H1 (cell line): ENCODE measurements around the gene CDH12. TPM values are rescaled to one million over a fixed set of nuclear protein-coding genes. Genes with fewer than 3 reads are reported as not detected.

Experiments
- CTCF ChIA-PET: fragments of 300-600 bp; sonication (Branson Sonifier 250); formaldehyde crosslinking; loops from one replicate; lab custom pipeline; 2021; ENCODE audit not compliant: partially characterized antibody; lab: Charles Lee
- POLR2A ChIA-PET: fragments of 300-600 bp; sonication (Branson Sonifier 250); formaldehyde crosslinking; loops from one replicate; lab custom pipeline; 2021; ENCODE audit warnings: inconsistent platforms; ENCODE audit not compliant: partially characterized antibody; lab: Charles Lee
- DNase-seq, 2 experiments: peaks; one replicate each; pipeline versions ENCODE4 v3.0.0 to v3.0.0-alpha.2; 2010 to 2022; ENCODE audit warnings: low spot score in 2 of 2, low read depth in 1 of 2, mixed read lengths in 1 of 2
- FAIRE-seq: peaks from 2 replicates; lab custom pipeline; 2011; peaks lifted over from hg19 to GRCh38; lab: Jason Lieb, UNC
- H2AFZ ChIP-seq: 2 replicates; pipeline ENCODE4 v1.8.1; 2012; ENCODE audit warnings: low read length, inconsistent platforms
- H2AK5ac ChIP-seq: 2 replicates; pipeline ENCODE4 v1.6.1; 2013; ENCODE audit warnings: low read depth, low read length
- H2BK120ac ChIP-seq: replicated peaks from 2 replicates; pipeline ENCODE3; 2013; ENCODE audit warnings: low read depth, low read length, inconsistent platforms
- H2BK12ac ChIP-seq: 2 replicates; pipeline ENCODE4 v1.6.1; 2013; ENCODE audit warnings: low read depth, low read length
- H2BK15ac ChIP-seq: 2 replicates; pipeline ENCODE4 v1.6.1; 2013; ENCODE audit warnings: low read length
- H2BK20ac ChIP-seq: 2 replicates; pipeline ENCODE4 v1.6.1; 2013; ENCODE audit warnings: low read length
- H2BK5ac ChIP-seq: 2 replicates; pipeline ENCODE4 v1.6.1; 2013; ENCODE audit warnings: low read depth, low read length
- H3K14ac ChIP-seq: 2 replicates; pipeline ENCODE4 v1.6.1; 2013; ENCODE audit warnings: inconsistent platforms; ENCODE audit not compliant: insufficient read length
- H3K18ac ChIP-seq: 2 replicates; pipeline ENCODE4 v1.6.1; 2013; ENCODE audit warnings: low read length; ENCODE audit errors: extremely low read depth
- H3K23ac ChIP-seq: 2 replicates; pipeline ENCODE4 v1.6.1; 2013; ENCODE audit warnings: inconsistent platforms; ENCODE audit not compliant: insufficient read length
- H3K23me2 ChIP-seq: 2 replicates; pipeline ENCODE4 v1.6.1; 2013; ENCODE audit warnings: low read depth, low read length
- H3K27ac ChIP-seq: 2 replicates; pipeline ENCODE4 v1.6.1; 2011; ENCODE audit warnings: low read depth, low read length, inconsistent platforms
- H3K27me3 ChIP-seq, 4 experiments: replicated peaks in 1 of 4; 1 replicate in 1 of 4; 2 replicates in 3 of 4; pipeline versions ENCODE4 v1.6.1 to v1.8.1; 2011 to 2013; ENCODE audit warnings: low read length in 3 of 4, mild to moderate bottlenecking in 3 of 4, inconsistent platforms in 2 of 4, mixed read lengths in 2 of 4, moderate library complexity in 1 of 4; ENCODE audit not compliant: control insufficient read depth in 3 of 4, insufficient read depth in 3 of 4; ENCODE audit errors: extremely low read depth in 1 of 4
- H3K36me3 ChIP-seq, 4 experiments: 2 replicates each; pipeline versions ENCODE4 v1.6.1 to v1.8.1; 2011 to 2013; ENCODE audit warnings: mild to moderate bottlenecking in 4 of 4, low read length in 3 of 4, moderate library complexity in 2 of 4, control low read depth in 1 of 4, inconsistent platforms in 1 of 4; ENCODE audit not compliant: insufficient read depth in 4 of 4, control insufficient read depth in 2 of 4
- H3K4ac ChIP-seq: replicated peaks from 2 replicates; pipeline ENCODE3; 2013; ENCODE audit warnings: low read length, low read depth, mixed read lengths, inconsistent platforms; ENCODE audit not compliant: insufficient read length
- H3K4me1 ChIP-seq, 4 experiments: replicated peaks in 1 of 4; 1 replicate in 1 of 4; 2 replicates in 3 of 4; pipeline versions ENCODE4 v1.6.1 to v1.8.1; 2011 to 2013; ENCODE audit warnings: low read length in 3 of 4, inconsistent platforms in 2 of 4, mixed read lengths in 1 of 4; ENCODE audit not compliant: insufficient read depth in 4 of 4, control insufficient read depth in 3 of 4
- H3K4me2 ChIP-seq, 2 experiments: 2 replicates each; pipeline versions ENCODE4 v1.6.1 to v1.8.1; 2011 to 2013; ENCODE audit warnings: low read depth in 2 of 2, low read length in 2 of 2, control low read depth in 1 of 2, inconsistent platforms in 1 of 2, mild to moderate bottlenecking in 1 of 2; ENCODE audit not compliant: insufficient read depth in 1 of 2
- H3K4me3 ChIP-seq, 4 experiments: fragments of 200-600, 300-600 bp in 1 of 4; sonication (generic), shearing (Covaris generic), sonication (Bioruptor Twin) in 1 of 4; 2 replicates each; pipeline versions ENCODE4 v1.5.1 to v1.8.1; 2011 to 2016; ENCODE audit warnings: low read length in 4 of 4, low read depth in 3 of 4, control low read depth in 2 of 4, inconsistent platforms in 2 of 4, mild to moderate bottlenecking in 2 of 4, mixed read lengths in 1 of 4, moderate library complexity in 1 of 4; ENCODE audit not compliant: insufficient read depth in 2 of 4; ENCODE audit errors: extremely low read depth in 1 of 4
- H3K56ac ChIP-seq: replicated peaks from 2 replicates; pipeline ENCODE3; 2013; ENCODE audit warnings: low read depth, mild to moderate bottlenecking, mixed read lengths, low read length, inconsistent platforms; ENCODE audit not compliant: insufficient read length
- H3K79me1 ChIP-seq: 2 replicates; pipeline ENCODE4 v1.6.1; 2013; ENCODE audit warnings: low read depth, low read length, control low read depth
- H3K79me2 ChIP-seq, 2 experiments: 2 replicates each; pipeline versions ENCODE4 v1.6.1 to v1.8.1; 2012 to 2013; ENCODE audit warnings: low read length in 2 of 2, mild to moderate bottlenecking in 2 of 2, inconsistent platforms in 1 of 2; ENCODE audit not compliant: insufficient read depth in 2 of 2, control insufficient read depth in 1 of 2
- H3K9ac ChIP-seq, 4 experiments: replicated peaks in 1 of 4; 1 replicate in 1 of 4; 2 replicates in 3 of 4; pipeline versions ENCODE4 v1.6.1 to v1.8.1; 2011 to 2013; ENCODE audit warnings: low read depth in 3 of 4, low read length in 3 of 4, control low read depth in 2 of 4, mild to moderate bottlenecking in 2 of 4, moderate library complexity in 2 of 4, inconsistent platforms in 1 of 4; ENCODE audit errors: extremely low read depth in 1 of 4
- H3K9me3 ChIP-seq, 2 experiments: 2 replicates each; pipeline versions ENCODE4 v1.6.1 to v1.8.1; 2012 to 2013; ENCODE audit warnings: mild to moderate bottlenecking in 2 of 2, moderate library complexity in 2 of 2, control low read depth in 1 of 2, inconsistent platforms in 1 of 2, low read depth in 1 of 2, low read length in 1 of 2, mixed read lengths in 1 of 2; ENCODE audit not compliant: insufficient read depth in 2 of 2
- H4K20me1 ChIP-seq, 2 experiments: replicated peaks in 1 of 2; 2 replicates each; pipeline versions ENCODE3 to v1.8.1; 2011 to 2013; ENCODE audit warnings: inconsistent platforms in 2 of 2, low read length in 2 of 2, mild to moderate bottlenecking in 1 of 2; ENCODE audit not compliant: insufficient read depth in 2 of 2, control insufficient read depth in 1 of 2
- H4K5ac ChIP-seq: 2 replicates; pipeline ENCODE4 v1.6.1; 2013; ENCODE audit warnings: low read length, low read depth, mixed read lengths, inconsistent platforms; ENCODE audit not compliant: insufficient read length
- H4K8ac ChIP-seq: 2 replicates; pipeline ENCODE4 v1.8.0; 2013; ENCODE audit warnings: mild to moderate bottlenecking, moderate library complexity, low read length, inconsistent platforms; ENCODE audit not compliant: insufficient read depth; ENCODE audit errors: extremely low read depth
- H4K91ac ChIP-seq: replicated peaks from 2 replicates; pipeline ENCODE3; 2013; ENCODE audit warnings: low read length, mixed read lengths, inconsistent platforms; ENCODE audit not compliant: insufficient read length
- BACH1 ChIP-seq: IDR thresholded peaks from 2 replicates; pipeline ENCODE4 v1.6.1; 2012; ENCODE audit warnings: low read length, improper control_type of control experiment
- EZH2 ChIP-seq: fragments of 200-600 bp; sonication (generic); IDR thresholded peaks from 2 replicates; pipeline ENCODE4 v1.7.1; 2012; ENCODE audit warnings: low read depth, mild to moderate bottlenecking, moderate library complexity, low read length, inconsistent platforms; ENCODE audit not compliant: severe bottlenecking
- HDAC6 ChIP-seq: IDR thresholded peaks from one replicate; pipeline ENCODE4 v1.7.1; 2012; ENCODE audit warnings: low read depth, mild to moderate bottlenecking, inconsistent platforms, low read length, moderate library complexity
- KDM4A ChIP-seq: IDR thresholded peaks from one replicate; pipeline ENCODE4 v1.7.1; 2012; ENCODE audit warnings: low read depth, mild to moderate bottlenecking, moderate library complexity, low read length, inconsistent platforms; ENCODE audit not compliant: severe bottlenecking
- PHF8 ChIP-seq: fragments of 200-600 bp; sonication (generic); conservative IDR thresholded peaks from 2 replicates; pipeline ENCODE4 v1.7.1; 2012; ENCODE audit warnings: low read depth, mild to moderate bottlenecking, inconsistent platforms, low read length, moderate library complexity
- RFX5 ChIP-seq: IDR thresholded peaks from 2 replicates; pipeline ENCODE4 v1.6.1; 2011; ENCODE audit warnings: low read depth, low read length, improper control_type of control experiment, borderline replicate concordance
- RXRA ChIP-seq: IDR thresholded peaks from 2 replicates; pipeline ENCODE4 v1.6.1; 2011; ENCODE audit warnings: low read depth, mild to moderate bottlenecking, low read length, moderate library complexity; ENCODE audit not compliant: insufficient read depth
- SP2 ChIP-seq: IDR thresholded peaks from 2 replicates; pipeline ENCODE4 v1.6.1; 2012; ENCODE audit warnings: mild to moderate bottlenecking, low read length, inconsistent platforms
- TEAD4 ChIP-seq: IDR thresholded peaks from 2 replicates; pipeline ENCODE4 v1.6.1; 2012; ENCODE audit warnings: low read depth, low read length, inconsistent platforms, mixed read lengths
- ZNF274 ChIP-seq: IDR thresholded peaks from 2 replicates; pipeline ENCODE4 v1.7.0; 2012; ENCODE audit warnings: low read length, borderline replicate concordance; ENCODE audit errors: extremely low read depth
- polyA plus RNA-seq, 7 experiments: library from polyadenylated mRNA; depleted of rRNA in 3 of 7; stranded (reverse) in 5 of 7; unstranded in 2 of 7; fragments of >200 nt in 5 of 7; fragments of 200-250 nt in 2 of 7; gene quantifications; 1 replicate in 5 of 7; 2 replicates in 1 of 7; 4 replicates in 1 of 7; pipeline versions ENCODE4 v1.2.1 to v1.2.3, GENCODE V29; 2011 to 2013; ENCODE audit warnings: missing spikeins in 2 of 7, mixed read lengths in 2 of 7
- total RNA-seq: library from RNA; stranded (reverse); fragmentation: NEBNext Ultra II Directional; extraction: Animal tissue kit (Norgen Biotek cat#: 25700); gene quantifications from 2 replicates; pipeline ENCODE4 v1.2.1, GENCODE V29; 2021
- TF ChIP-seq, protein P1 (sequence below): IDR thresholded peaks from 2 replicates; pipeline ENCODE4 v1.6.1; 2011; ENCODE audit warnings: low read length, improper control_type of control experiment
- TF ChIP-seq, protein P2 (sequence below), 3 experiments: IDR thresholded peaks; 1 replicate in 2 of 3; 2 replicates in 1 of 3; pipeline versions ENCODE4 v1.5.1 to v1.6.1; 2011; ENCODE audit warnings: low read length in 3 of 3, mild to moderate bottlenecking in 3 of 3, inconsistent platforms in 2 of 3, low read depth in 1 of 3, moderate library complexity in 1 of 3; ENCODE audit not compliant: insufficient read depth in 1 of 3; ENCODE audit errors: control extremely low read depth in 1 of 3

CDH12 gene
- total and polyA plus RNA-seq, 2 of the 8 experiments (the other 6 are each of a cell fraction or from before 2014, with no cell fraction given) = 0.03 TPM; not detected in 1

DNA sequence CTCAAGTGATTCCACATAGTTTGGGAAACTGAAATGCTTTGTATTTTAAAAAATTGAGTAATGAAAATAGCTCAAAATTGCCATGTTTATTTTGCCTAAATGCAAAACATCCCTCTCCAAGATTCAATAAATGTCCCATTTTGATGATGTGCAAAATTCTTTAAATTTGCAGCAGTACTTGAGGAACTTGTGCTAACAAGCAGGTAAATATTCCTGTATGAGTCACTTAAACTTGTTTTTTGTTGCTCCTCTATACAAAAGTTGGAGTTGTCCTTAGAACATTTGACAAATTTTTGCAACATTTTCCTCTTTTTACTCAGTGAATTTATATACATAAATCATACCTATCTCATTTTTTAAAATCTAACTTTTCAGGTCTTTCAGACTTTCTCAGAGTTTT, 280.2 kb downstream of the CDH12 start:
- Histone ChIP-seq H3K4me1 (no peaks in the 10 kb centered on the region), H4K5ac (no peak overlapping the region), H2BK15ac (no peak overlapping the region), H3K79me2 (no peaks in the 10 kb centered on the region), H2BK5ac (no peak overlapping the region), H4K91ac (no peak overlapping the region), H3K18ac (no peak overlapping the region), H3K56ac (no peak overlapping the region), H3K23ac (no peak overlapping the region), H4K20me1 (no peaks in the 10 kb centered on the region), H2BK12ac (no peak overlapping the region), H2BK20ac (no peak overlapping the region), H3K27me3 (no peaks in the 10 kb centered on the region), H3K79me1 (no peaks in the 10 kb centered on the region), H3K27ac (no peak overlapping the region), H3K4me3 (no peak overlapping the region), H3K4me2 (no peak overlapping the region), H4K8ac (no peak overlapping the region), H3K23me2 (no peaks in the 10 kb centered on the region), H3K14ac (no peak overlapping the region), H3K9me3 (no peaks in the 10 kb centered on the region), H2AK5ac (no peak overlapping the region), H3K9ac (no peak overlapping the region), H3K4ac (no peak overlapping the region), H2BK120ac (no peak overlapping the region), H2AFZ (no peak overlapping the region), H3K36me3 (no peaks in the 10 kb centered on the region)
- ChIA-PET POLR2A (no interaction called here), CTCF (no interaction called here)
- no peak for FAIRE-seq
- no peak for DNase-seq
- TF ChIP-seq EZH2 (no peak), RFX5 (no peak), ZNF274 (no peak), RXRA (no peak), SP2 (no peak), BACH1 (no peak), TEAD4 (no peak), KDM4A (no peak), HDAC6 (no peak), PHF8 (no peak)
- TF ChIP-seq, protein P1, sequence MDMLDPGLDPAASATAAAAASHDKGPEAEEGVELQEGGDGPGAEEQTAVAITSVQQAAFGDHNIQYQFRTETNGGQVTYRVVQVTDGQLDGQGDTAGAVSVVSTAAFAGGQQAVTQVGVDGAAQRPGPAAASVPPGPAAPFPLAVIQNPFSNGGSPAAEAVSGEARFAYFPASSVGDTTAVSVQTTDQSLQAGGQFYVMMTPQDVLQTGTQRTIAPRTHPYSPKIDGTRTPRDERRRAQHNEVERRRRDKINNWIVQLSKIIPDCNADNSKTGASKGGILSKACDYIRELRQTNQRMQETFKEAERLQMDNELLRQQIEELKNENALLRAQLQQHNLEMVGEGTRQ = no peak
- TF ChIP-seq, protein P2, sequence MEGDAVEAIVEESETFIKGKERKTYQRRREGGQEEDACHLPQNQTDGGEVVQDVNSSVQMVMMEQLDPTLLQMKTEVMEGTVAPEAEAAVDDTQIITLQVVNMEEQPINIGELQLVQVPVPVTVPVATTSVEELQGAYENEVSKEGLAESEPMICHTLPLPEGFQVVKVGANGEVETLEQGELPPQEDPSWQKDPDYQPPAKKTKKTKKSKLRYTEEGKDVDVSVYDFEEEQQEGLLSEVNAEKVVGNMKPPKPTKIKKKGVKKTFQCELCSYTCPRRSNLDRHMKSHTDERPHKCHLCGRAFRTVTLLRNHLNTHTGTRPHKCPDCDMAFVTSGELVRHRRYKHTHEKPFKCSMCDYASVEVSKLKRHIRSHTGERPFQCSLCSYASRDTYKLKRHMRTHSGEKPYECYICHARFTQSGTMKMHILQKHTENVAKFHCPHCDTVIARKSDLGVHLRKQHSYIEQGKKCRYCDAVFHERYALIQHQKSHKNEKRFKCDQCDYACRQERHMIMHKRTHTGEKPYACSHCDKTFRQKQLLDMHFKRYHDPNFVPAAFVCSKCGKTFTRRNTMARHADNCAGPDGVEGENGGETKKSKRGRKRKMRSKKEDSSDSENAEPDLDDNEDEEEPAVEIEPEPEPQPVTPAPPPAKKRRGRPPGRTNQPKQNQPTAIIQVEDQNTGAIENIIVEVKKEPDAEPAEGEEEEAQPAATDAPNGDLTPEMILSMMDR (IDR thresholded peaks at IDR 0.05; ENCODE audit: control extremely low read depth in 1 of 3, insufficient read depth in 1 of 3, low read depth in 1 of 3, low read length in 3 of 3) = no peak
